ENCODE measurements around the gene GANC. TPM values are rescaled to one million over a fixed set of nuclear protein-coding genes. Genes with fewer than 3 reads are reported as not detected.

The GANC gene
- total RNA-seq, 2 donors from 2014 or later, result 11.9 to 21.1 TPM

DNA sequence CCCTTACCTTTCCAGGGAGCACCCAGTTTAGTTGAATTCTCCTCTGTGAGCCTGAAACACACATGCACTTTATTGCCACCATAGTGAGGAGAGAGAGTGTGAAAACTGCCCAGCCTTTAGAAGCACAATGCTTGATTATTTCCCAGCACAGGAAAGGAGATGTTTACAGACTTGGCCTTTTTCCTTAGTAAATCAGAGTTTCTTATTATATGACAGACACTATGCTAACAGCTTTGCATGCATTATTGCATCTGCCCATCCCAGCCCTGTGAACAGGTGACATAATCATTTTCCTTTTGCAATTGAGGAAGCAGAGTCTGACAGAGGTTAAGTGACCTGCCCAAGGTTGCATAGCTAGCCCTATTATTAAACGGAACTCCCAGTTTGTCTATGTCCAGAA is 122.8 kb downstream of the GANC start:
- intact Hi-C loops (cut with DNase I), result no loop called here
- Histone ChIP-seq H3K27ac (no peak overlapping the region), H3K27me3 (no peaks in the 10 kb centered on the region), H3K4me1 (no peaks in the 10 kb centered on the region), H3K9me3 (no peaks in the 10 kb centered on the region), H3K36me3 (replicated peaks in 1 of 2; ENCODE audit: insufficient read depth in 1 of 2, low read depth in 2 of 2) (no peaks in the 10 kb centered on the region), H3K4me3 (no peak overlapping the region)
- 53 to 55% methylated on average over 1 of the region's 1 CpG for WGBS, 2 donors
- no peak for DNase-seq
- TF ChIP-seq, protein P1, sequence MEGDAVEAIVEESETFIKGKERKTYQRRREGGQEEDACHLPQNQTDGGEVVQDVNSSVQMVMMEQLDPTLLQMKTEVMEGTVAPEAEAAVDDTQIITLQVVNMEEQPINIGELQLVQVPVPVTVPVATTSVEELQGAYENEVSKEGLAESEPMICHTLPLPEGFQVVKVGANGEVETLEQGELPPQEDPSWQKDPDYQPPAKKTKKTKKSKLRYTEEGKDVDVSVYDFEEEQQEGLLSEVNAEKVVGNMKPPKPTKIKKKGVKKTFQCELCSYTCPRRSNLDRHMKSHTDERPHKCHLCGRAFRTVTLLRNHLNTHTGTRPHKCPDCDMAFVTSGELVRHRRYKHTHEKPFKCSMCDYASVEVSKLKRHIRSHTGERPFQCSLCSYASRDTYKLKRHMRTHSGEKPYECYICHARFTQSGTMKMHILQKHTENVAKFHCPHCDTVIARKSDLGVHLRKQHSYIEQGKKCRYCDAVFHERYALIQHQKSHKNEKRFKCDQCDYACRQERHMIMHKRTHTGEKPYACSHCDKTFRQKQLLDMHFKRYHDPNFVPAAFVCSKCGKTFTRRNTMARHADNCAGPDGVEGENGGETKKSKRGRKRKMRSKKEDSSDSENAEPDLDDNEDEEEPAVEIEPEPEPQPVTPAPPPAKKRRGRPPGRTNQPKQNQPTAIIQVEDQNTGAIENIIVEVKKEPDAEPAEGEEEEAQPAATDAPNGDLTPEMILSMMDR (IDR thresholded peaks at IDR 0.05), result no peak
- no peak for TF ChIP-seq POLR2A (IDR thresholded peaks at IDR 0.05)
- ATAC-seq, result no peak

DNA sequence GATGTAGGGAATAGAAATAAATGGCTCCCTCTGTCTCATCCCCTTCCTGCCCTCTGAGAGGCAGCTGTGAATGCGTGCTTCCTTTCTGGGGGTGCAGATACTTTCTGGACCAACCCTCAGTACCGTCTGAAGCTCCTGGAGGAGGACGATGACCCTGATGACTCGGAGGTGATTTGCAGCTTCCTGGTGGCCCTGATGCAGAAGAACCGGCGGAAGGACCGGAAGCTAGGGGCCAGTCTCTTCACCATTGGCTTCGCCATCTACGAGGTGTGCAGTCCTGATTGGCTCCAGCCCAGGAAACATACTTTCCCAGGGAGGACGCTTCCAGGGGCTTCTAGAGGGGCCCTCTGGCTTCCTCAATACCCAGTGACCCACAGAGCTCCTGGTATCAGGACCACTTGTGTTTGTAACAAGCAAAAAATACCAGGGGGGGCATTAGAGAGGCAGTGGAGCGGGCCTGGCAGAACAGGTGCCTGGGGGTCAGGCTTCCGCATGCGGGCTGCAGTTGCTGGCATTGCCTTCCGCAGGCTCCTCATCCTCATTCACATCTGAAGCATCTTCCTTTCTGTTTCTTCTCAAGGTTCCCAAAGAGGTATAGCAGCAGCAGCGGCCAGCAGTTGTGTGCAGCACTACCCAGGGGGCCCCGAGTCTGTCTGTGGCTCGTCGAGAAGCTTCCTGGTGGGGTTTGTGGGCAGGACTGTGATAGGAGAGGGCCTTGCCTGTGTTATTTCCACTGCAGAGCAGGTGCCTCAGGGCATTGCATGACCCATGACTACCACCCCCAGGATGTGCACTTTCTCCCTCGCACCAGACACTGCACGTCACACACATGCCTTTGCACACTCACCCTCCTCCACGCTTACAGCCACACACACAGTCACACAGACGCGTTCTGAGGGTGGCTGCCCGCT is 128.8 kb downstream of the GANC start:
- Histone ChIP-seq H3K4me1 (no peaks in the 10 kb centered on the region), H3K36me3 (replicated peaks in 1 of 2; ENCODE audit: insufficient read depth in 1 of 2, low read depth in 2 of 2) (no peaks in the 10 kb centered on the region), H3K27ac (no peak overlapping the region), H3K4me3 (no peak overlapping the region), H3K9me3 (no peaks in the 10 kb centered on the region), H3K27me3 (no peaks in the 10 kb centered on the region)
- intact Hi-C loops (cut with DNase I), result no loop called here
- TF ChIP-seq, protein P1 (IDR thresholded peaks at IDR 0.05), result no peak
- no peak for TF ChIP-seq POLR2A (IDR thresholded peaks at IDR 0.05)
- no peak for ATAC-seq
- 81 to 89% methylated on average over 21 to 24 of the region's 24 CpGs for WGBS, 2 donors
- no peak for DNase-seq

DNA sequence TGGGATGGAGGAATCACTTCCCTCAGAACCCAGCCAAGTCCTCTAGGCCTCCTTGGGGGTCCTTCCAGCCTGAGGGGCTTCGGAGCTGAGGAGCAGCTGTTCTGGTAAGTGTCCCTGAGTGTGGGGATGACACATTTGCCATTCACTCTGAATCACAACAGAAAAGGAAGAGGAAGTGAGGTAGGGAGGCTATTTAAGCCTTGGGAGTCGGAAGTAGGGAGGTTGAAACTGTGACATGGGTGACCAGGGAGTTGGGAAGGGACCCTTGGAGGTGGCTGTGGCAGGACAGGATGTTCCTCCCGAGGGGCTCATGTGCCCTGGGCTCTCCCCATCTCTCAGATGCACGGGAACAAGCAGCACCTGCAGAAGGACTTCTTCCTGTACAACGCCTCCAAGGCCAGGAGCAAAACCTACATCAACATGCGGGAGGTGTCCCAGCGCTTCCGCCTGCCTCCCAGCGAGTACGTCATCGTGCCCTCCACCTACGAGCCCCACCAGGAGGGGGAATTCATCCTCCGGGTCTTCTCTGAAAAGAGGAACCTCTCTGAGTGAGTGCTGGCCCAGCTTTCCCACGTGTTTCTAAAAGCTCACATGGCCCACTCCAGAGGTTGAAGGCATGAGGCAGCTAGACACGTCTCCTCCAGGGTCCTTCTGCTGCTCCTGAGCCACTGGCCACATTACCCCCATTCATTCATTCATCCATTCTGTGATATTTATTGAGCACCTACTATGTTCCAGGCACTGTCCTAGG is 129.6 kb downstream of the GANC start:
- ATAC-seq, result no peak
- WGBS, 2 donors, result 85% methylated on average over 14 to 15 of the region's 15 CpGs
- TF ChIP-seq, protein P1 (IDR thresholded peaks at IDR 0.05), result no peak
- Histone ChIP-seq H3K27me3 (no peaks in the 10 kb centered on the region), H3K4me1 (no peaks in the 10 kb centered on the region), H3K9me3 (no peaks in the 10 kb centered on the region), H3K27ac (no peak overlapping the region), H3K36me3 (replicated peaks in 1 of 2; ENCODE audit: insufficient read depth in 1 of 2, low read depth in 2 of 2) (no peaks in the 10 kb centered on the region), H3K4me3 (no peak overlapping the region)
- DNase-seq, result no peak
- intact Hi-C loops (cut with DNase I), result no loop called here

DNA sequence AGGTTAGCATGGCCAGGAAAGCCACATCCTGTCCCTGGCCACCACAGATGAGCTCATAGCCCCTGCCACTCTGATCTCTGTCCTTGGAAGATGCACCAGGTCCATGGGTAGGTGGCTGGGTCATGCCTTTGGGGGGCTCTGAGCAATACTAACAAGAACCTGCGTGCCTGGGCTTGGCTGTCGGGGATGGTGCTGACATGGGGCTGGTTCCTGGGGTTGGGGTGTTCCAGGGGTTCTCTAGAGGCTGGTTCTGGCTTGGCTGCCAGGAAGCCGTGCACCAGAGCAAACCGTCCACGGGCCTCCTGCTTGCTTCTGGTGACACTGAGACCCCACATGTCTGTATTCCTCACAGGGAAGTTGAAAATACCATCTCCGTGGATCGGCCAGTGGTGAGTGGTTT is 130.4 kb downstream of the GANC start:
- intact Hi-C loops (cut with DNase I), result no loop called here
- Histone ChIP-seq H3K4me1 (no peaks in the 10 kb centered on the region), H3K36me3 (replicated peaks in 1 of 2; ENCODE audit: insufficient read depth in 1 of 2, low read depth in 2 of 2) (no peaks in the 10 kb centered on the region), H3K4me3 (no peak overlapping the region), H3K27me3 (no peaks in the 10 kb centered on the region), H3K9me3 (no peaks in the 10 kb centered on the region), H3K27ac (no peak overlapping the region)
- DNase-seq (no peak), ATAC-seq (no peak)
- no peak for TF ChIP-seq POLR2A (IDR thresholded peaks at IDR 0.05)
- TF ChIP-seq, protein P1 (IDR thresholded peaks at IDR 0.05), result no peak
- WGBS, 2 donors, result 87 to 100% methylated on average over 1 to 7 of the region's 7 CpGs

Measured in body of pancreas (tissue), 4 donors.